GM23248 (cell line): ENCODE measurements around the gene ACSS2. TPM values are rescaled to one million over a fixed set of nuclear protein-coding genes. Genes with fewer than 3 reads are reported as not detected.

Experiments used
- DNase-seq: peaks from one replicate; pipeline ENCODE4 v3.0.0-alpha.2; 2015
- H2AFZ ChIP-seq: fragments of 200-600 bp; sonication (generic); 2 replicates; pipeline ENCODE4 v1.6.1; 2016; ENCODE audit warnings: antibody characterized with exemption
- H3F3A ChIP-seq: fragments of 200-600 bp; sonication (generic); 2 replicates; pipeline ENCODE4 v1.6.1; 2016; ENCODE audit warnings: mild to moderate bottlenecking, antibody characterized with exemption, mixed run types; ENCODE audit not compliant: insufficient read depth
- H3K27ac ChIP-seq: fragments of 200-600 bp; sonication (generic); 2 replicates; pipeline ENCODE4 v1.5.1; 2016; ENCODE audit warnings: mild to moderate bottlenecking
- H3K27me3 ChIP-seq: fragments of 200-600 bp; sonication (generic); replicated peaks from 2 replicates; pipeline ENCODE4 v1.6.1; 2016; ENCODE audit warnings: mild to moderate bottlenecking; ENCODE audit not compliant: insufficient read depth
- H3K36me3 ChIP-seq: fragments of 200-600 bp; sonication (generic); 2 replicates; pipeline ENCODE4 v1.6.1; 2016; ENCODE audit warnings: low read depth, mild to moderate bottlenecking
- H3K4me1 ChIP-seq: fragments of 200-600 bp; sonication (generic); 2 replicates; pipeline ENCODE4 v1.6.1; 2016; ENCODE audit warnings: mild to moderate bottlenecking; ENCODE audit not compliant: insufficient read depth
- H3K4me2 ChIP-seq: fragments of 200-600 bp; sonication (generic); one replicate; pipeline ENCODE4 v1.6.1; 2016; ENCODE audit warnings: mild to moderate bottlenecking; ENCODE audit not compliant: unreplicated experiment
- H3K4me3 ChIP-seq: fragments of 200-600 bp; sonication (generic); 2 replicates; pipeline ENCODE4 v1.5.1; 2016; ENCODE audit warnings: mild to moderate bottlenecking
- H3K79me2 ChIP-seq: fragments of 200-600 bp; sonication (generic); 2 replicates; pipeline ENCODE4 v1.6.1; 2016; ENCODE audit warnings: mild to moderate bottlenecking; ENCODE audit not compliant: insufficient read depth
- H3K9ac ChIP-seq: fragments of 200-600 bp; sonication (generic); 2 replicates; pipeline ENCODE4 v1.6.1; 2016; ENCODE audit warnings: mild to moderate bottlenecking
- H3K9me2 ChIP-seq: fragments of 200-600 bp; sonication (generic); 2 replicates; pipeline ENCODE4 v1.6.1; 2016; ENCODE audit warnings: mixed run types, mild to moderate bottlenecking, moderate library complexity; ENCODE audit not compliant: insufficient read depth
- H3K9me3 ChIP-seq: fragments of 200-600 bp; sonication (generic); one replicate; pipeline ENCODE4 v1.6.1; 2017; ENCODE audit warnings: low read depth
- H4K20me1 ChIP-seq: fragments of 200-600 bp; sonication (generic); 2 replicates; pipeline ENCODE4 v1.6.0; 2016; ENCODE audit not compliant: insufficient read depth
- EZH2 ChIP-seq: fragments of 200-600 bp; sonication (generic); IDR thresholded peaks from 2 replicates; pipeline ENCODE4 v1.6.1; 2018; ENCODE audit warnings: antibody characterized with exemption, mild to moderate bottlenecking; ENCODE audit not compliant: insufficient read depth, poor library complexity, severe bottlenecking
- EZH2phosphoT487 ChIP-seq: fragments of 200-600 bp; sonication (generic); IDR thresholded peaks from 2 replicates; pipeline ENCODE4 v1.6.1; 2018; ENCODE audit warnings: antibody characterized with exemption, moderate library complexity, mild to moderate bottlenecking, low read depth; ENCODE audit not compliant: insufficient read depth
- WGBS, 2 experiments: methylation state at CpG; one replicate each; pipeline ENCODE4 v1.1.6; 2015 to 2017; ENCODE audit warnings: low lambda C conversion rate in 2 of 2, low coverage in 1 of 2; ENCODE audit errors: missing lambda C conversion rate in 2 of 2; 5-methylcytosine and 5-hydroxymethylcytosine counted together
- in situ Hi-C: fragments of 300-500 bp; cut with MboI; formaldehyde crosslinking; loops from 2 replicates; pipeline ENCODE4 v1.15.0; 2020
- polyA plus RNA-seq: library from polyadenylated mRNA; unstranded; fragments of >200 nt; fragmentation: Nextera tagmentation; extraction: Ambion mirVana; gene quantifications from 2 replicates; pipeline ENCODE4 v1.2.1, GENCODE V29; 2016
- total RNA-seq: library from RNA; depleted of rRNA; stranded (reverse); fragments of >200 nt; shearing (Covaris generic); gene quantifications from 2 replicates; pipeline ENCODE4 v1.2.3, GENCODE V29; 2014

Gene ACSS2
- total and polyA plus RNA-seq, 2 experiments from 2014 or later = 14.3 to 33.3 TPM

- Histone ChIP-seq H4K20me1 (no peaks in the 10 kb centered on the region), H3K27ac (no peak overlapping the region), H3K4me2 (no peak overlapping the region), H3K27me3 (no peaks in the 10 kb centered on the region), H3K4me3 (no peak overlapping the region), H3K9ac (no peak overlapping the region), H2AFZ (no peak overlapping the region), H3K9me3 (no peaks in the 10 kb centered on the region), H3K36me3 (peaks cover 18% of the 10 kb centered on the region; the same call in 1 of the 2 replicates), H3F3A (no peaks in the 10 kb centered on the region), H3K4me1 (no peaks in the 10 kb centered on the region), H3K9me2 (no peaks in the 10 kb centered on the region), H3K79me2 (peaks cover 16% of the 10 kb centered on the region)
- in situ Hi-C loops = no loop called here
- WGBS, 2 experiments = 65 to 66% methylated on average over 2 of the region's 2 CpGs
- DNase-seq = no peak
- TF ChIP-seq EZH2 = no peak
- TF ChIP-seq EZH2phosphoT487 = no peak
These were observed 5.3 kb downstream of the ACSS2 start for GRCh38 chr20:34881689-34882088.

GRCh38 chr20:34883087-34883688 is 6.8 kb downstream of the ACSS2 start:
- no peak for TF ChIP-seq EZH2phosphoT487
- no peak for TF ChIP-seq EZH2
- no peaks in the 10 kb centered on the region for H3K9me2 ChIP-seq
- H2AFZ ChIP-seq = no peak overlapping the region
- H3K9ac ChIP-seq = no peak overlapping the region
- no peaks in the 10 kb centered on the region for H3K9me3 ChIP-seq
- H3K79me2 ChIP-seq = peaks cover 4% of the 10 kb centered on the region
- no peak overlapping the region for H3K4me3 ChIP-seq
- H3K4me1 ChIP-seq = no peaks in the 10 kb centered on the region
- DNase-seq = no peak
- peaks cover 18% of the 10 kb centered on the region; the same call in 1 of the 2 replicates for H3K36me3 ChIP-seq
- no peak overlapping the region for H3K27ac ChIP-seq
- no peaks in the 10 kb centered on the region for H3K27me3 ChIP-seq
- no peaks in the 10 kb centered on the region for H4K20me1 ChIP-seq
- no peaks in the 10 kb centered on the region for H3F3A ChIP-seq
- no peak overlapping the region for H3K4me2 ChIP-seq
- in situ Hi-C loops = no loop called here

- no peak overlapping the region for H2AFZ ChIP-seq
- no peak overlapping the region for H3K4me3 ChIP-seq
- no peaks in the 10 kb centered on the region for H3K4me1 ChIP-seq
- H3K4me2 ChIP-seq = no peak overlapping the region
- H3K9me3 ChIP-seq = no peaks in the 10 kb centered on the region
- 84 to 86% methylated on average over 4 of the region's 4 CpGs for WGBS, 2 experiments
- peaks cover 18% of the 10 kb centered on the region; the same call in 1 of the 2 replicates for H3K36me3 ChIP-seq
- no peak overlapping the region for H3K27ac ChIP-seq
- H3K27me3 ChIP-seq = no peaks in the 10 kb centered on the region
- H3K9ac ChIP-seq = no peak overlapping the region
- H4K20me1 ChIP-seq = no peaks in the 10 kb centered on the region
- no peaks in the 10 kb centered on the region; the same call in 1 of the 2 replicates for H3K79me2 ChIP-seq
- H3K9me2 ChIP-seq = no peaks in the 10 kb centered on the region
- no peak for DNase-seq
- TF ChIP-seq EZH2phosphoT487 (no peak), EZH2 (no peak)
- H3F3A ChIP-seq = no peaks in the 10 kb centered on the region
- in situ Hi-C loops = no loop called here
These were observed 7.4 kb downstream of the ACSS2 start for GRCh38 chr20:34883809-34884208.

- no peak overlapping the region for H3K4me2 ChIP-seq
- in situ Hi-C loops = no loop called here
- no peaks in the 10 kb centered on the region for H4K20me1 ChIP-seq
- H2AFZ ChIP-seq = no peak overlapping the region
- TF ChIP-seq EZH2 (no peak), EZH2phosphoT487 (no peak)
- peaks cover 18% of the 10 kb centered on the region; the same call in 1 of the 2 replicates for H3K36me3 ChIP-seq
- no peaks in the 10 kb centered on the region for H3K9me2 ChIP-seq
- H3K9ac ChIP-seq = no peak overlapping the region
- no peak overlapping the region for H3K27ac ChIP-seq
- H3F3A ChIP-seq = no peaks in the 10 kb centered on the region
- DNase-seq = no peak
- 58% methylated on average over 1 of the region's 1 CpG for WGBS, 2 experiments
- H3K4me1 ChIP-seq = no peaks in the 10 kb centered on the region
- H3K4me3 ChIP-seq = no peak overlapping the region
- H3K79me2 ChIP-seq = no peaks in the 10 kb centered on the region; the same call in 1 of the 2 replicates
- H3K9me3 ChIP-seq = no peaks in the 10 kb centered on the region
- H3K27me3 ChIP-seq = no peaks in the 10 kb centered on the region
These were observed 7.8 kb downstream of the ACSS2 start for GRCh38 chr20:34884260-34884659.

- WGBS, 2 experiments = 93 to 95% methylated on average over 3 of the region's 3 CpGs
- H3F3A ChIP-seq = peaks cover 17% of the 10 kb centered on the region
- in situ Hi-C loops = no loop called here
- H3K4me3 ChIP-seq = no peak overlapping the region
- no peak overlapping the region for H2AFZ ChIP-seq
- no peaks in the 10 kb centered on the region for H3K9me2 ChIP-seq
- peaks cover 7% of the 10 kb centered on the region for H3K4me1 ChIP-seq
- H3K4me2 ChIP-seq = no peak overlapping the region
- no peak for DNase-seq
- H3K27me3 ChIP-seq = no peaks in the 10 kb centered on the region
- no peaks in the 10 kb centered on the region for H3K79me2 ChIP-seq
- peaks cover 18% of the 10 kb centered on the region; the same call in 1 of the 2 replicates for H3K36me3 ChIP-seq
- no peaks in the 10 kb centered on the region for H3K9me3 ChIP-seq
- no peak overlapping the region for H3K27ac ChIP-seq
- TF ChIP-seq EZH2phosphoT487 (no peak), EZH2 (no peak)
- H4K20me1 ChIP-seq = no peaks in the 10 kb centered on the region
- no peak overlapping the region for H3K9ac ChIP-seq
These were observed 9.7 kb downstream of the ACSS2 start for GRCh38 chr20:34886122-34886521.
